K562 (cell line): ENCODE data around the gene KIF24. TPM values are rescaled to one million over a fixed set of nuclear protein-coding genes. Genes with fewer than 3 reads are reported as not detected.

Experiments
- CCNT2 ChIP-seq: IDR thresholded peaks from 2 replicates; pipeline ENCODE4 v1.6.1; 2011; ENCODE audit warnings: borderline replicate concordance, low read depth, mild to moderate bottlenecking, moderate library complexity, mixed read lengths, low read length; ENCODE audit not compliant: insufficient read length; ENCODE audit errors: extremely low read depth
- CREM ChIP-seq: IDR thresholded peaks from 2 replicates; pipeline ENCODE4 v1.6.1; 2014; ENCODE audit warnings: antibody characterized with exemption, low read depth
- EP400 ChIP-seq: fragments of 450-650 bp; IDR thresholded peaks from 2 replicates; pipeline ENCODE4 v1.6.1; 2017; ENCODE audit warnings: antibody characterized with exemption, mild to moderate bottlenecking, moderate library complexity
- GABPB1 ChIP-seq: sonication (generic); formaldehyde crosslinking; IDR thresholded peaks from 2 replicates; pipeline ENCODE4 v1.8.0; 2022; ENCODE audit warnings: mild to moderate bottlenecking, missing genetic modification reagents
- HMGN3 ChIP-seq: IDR thresholded peaks from 2 replicates; pipeline ENCODE4 v1.6.1; 2011; ENCODE audit warnings: borderline replicate concordance, low read depth, mild to moderate bottlenecking, mixed read lengths, low read length; ENCODE audit not compliant: insufficient read length; ENCODE audit errors: extremely low read depth
- JUN ChIP-seq, 2 experiments: sonication (generic) in 1 of 2; formaldehyde crosslinking in 1 of 2; IDR thresholded peaks; 2 replicates each; pipeline versions ENCODE4 v1.6.1 to v1.8.0; 2012 to 2022; ENCODE audit warnings: borderline replicate concordance in 2 of 2, mild to moderate bottlenecking in 2 of 2, improper control_type of control experiment in 1 of 2, low read depth in 1 of 2, low read length in 1 of 2, missing genetic modification reagents in 1 of 2
- JUND ChIP-seq, 2 experiments: IDR thresholded peaks; 2 replicates in 1 of 2; 3 replicates in 1 of 2; pipeline ENCODE4 v1.6.1; 2011; ENCODE audit warnings: borderline replicate concordance in 2 of 2, low read depth in 2 of 2, low read length in 2 of 2, improper control_type of control experiment in 1 of 2, missing biosample characterization in 1 of 2, missing genetic modification characterization in 1 of 2, missing genetic modification reagents in 1 of 2
- PHF8 ChIP-seq: fragments of 200-600 bp; sonication (generic); IDR thresholded peaks from 2 replicates; pipeline ENCODE4 v1.6.1; 2012; ENCODE audit warnings: mixed run types, mild to moderate bottlenecking, inconsistent platforms, low read length, moderate library complexity, borderline replicate concordance
- RB1 ChIP-seq: fragments of 450-650 bp; IDR thresholded peaks from 2 replicates; pipeline ENCODE4 v1.6.1; 2017; ENCODE audit warnings: low read depth, mild to moderate bottlenecking
- SLC30A9 ChIP-seq: fragments of 250-450 bp; sonication (Bioruptor Pico); IDR thresholded peaks from 2 replicates; pipeline ENCODE4 v1.8.0; 2022; ENCODE audit warnings: mild to moderate bottlenecking, moderate library complexity
- SMAD4 ChIP-seq: fragments of 250-450 bp; sonication (Bioruptor Pico); conservative IDR thresholded peaks from 2 replicates; pipeline ENCODE4 v1.8.0; 2021; ENCODE audit warnings: inconsistent platforms, mild to moderate bottlenecking, moderate library complexity
- SRF ChIP-seq, 2 experiments: fragments of 250-450, 450-650 bp in 1 of 2; sonication (Bioruptor Pico) in 1 of 2; sonication (generic) in 1 of 2; formaldehyde crosslinking; IDR thresholded peaks; 2 replicates each; pipeline versions ENCODE4 v1.5.0 to v1.5.1; 2020 to 2022; ENCODE audit warnings: mild to moderate bottlenecking in 1 of 2, missing genetic modification reagents in 1 of 2
- YY1 ChIP-seq, 3 experiments: IDR thresholded peaks; 2 replicates each; pipeline ENCODE4 v1.6.1; 2011; ENCODE audit warnings: low read length in 2 of 3, mild to moderate bottlenecking in 2 of 3, moderate library complexity in 2 of 3, borderline replicate concordance in 1 of 3, control low read depth in 1 of 3, low read depth in 1 of 3; ENCODE audit not compliant: insufficient read depth in 3 of 3, insufficient replicate concordance in 2 of 3, control insufficient read depth in 1 of 3, insufficient read length in 1 of 3; ENCODE audit errors: extremely low read depth in 1 of 3
- ZFX ChIP-seq: sonication (generic); formaldehyde crosslinking; IDR thresholded peaks from 2 replicates; pipeline ENCODE4 v1.8.0; 2022; ENCODE audit warnings: mild to moderate bottlenecking, missing genetic modification reagents, moderate library complexity
- ZNF146 ChIP-seq: IDR thresholded peaks from one replicate; pipeline ENCODE4 v1.6.1; 2018; ENCODE audit warnings: missing compliant biosample characterization; ENCODE audit not compliant: unreplicated experiment
- polyA plus RNA-seq, 8 experiments: library from polyadenylated mRNA; depleted of rRNA in 4 of 8; stranded (reverse) in 5 of 8; unstranded in 3 of 8; fragments of >200 nt; fragmentation: Nextera tagmentation in 2 of 8; fragmentation: Illumina TruSeq in 1 of 8; extraction: Ambion mirVana in 2 of 8; extraction: Trizol in 1 of 8; gene quantifications; 2 replicates each; pipeline versions ENCODE4 v1.2.1 to v1.2.3, GENCODE V29; 2011 to 2014; ENCODE audit warnings: inconsistent platforms in 1 of 8, missing spikeins in 1 of 8
- total RNA-seq, 7 experiments: library from RNA; depleted of rRNA in 6 of 7; stranded (reverse); fragments of >200 nt in 6 of 7; fragmentation: Illumina TruSeq in 2 of 7; extraction: Trizol in 2 of 7; gene quantifications; 2 replicates each; pipeline versions ENCODE4 v1.2.1 to v1.2.3, GENCODE V29; 2011 to 2021; ENCODE audit warnings: low replicate concordance in 1 of 7
- TF ChIP-seq, protein P1 (sequence below): fragments of 450-650 bp; IDR thresholded peaks from 2 replicates; pipeline ENCODE4 v1.6.1; 2018; ENCODE audit not compliant: partially characterized antibody
- TF ChIP-seq, protein P2 (sequence below): sonication (generic); formaldehyde crosslinking; IDR thresholded peaks from 2 replicates; pipeline ENCODE4 v1.8.1; 2023; ENCODE audit warnings: mild to moderate bottlenecking, missing genetic modification reagents

KIF24 gene
- total and polyA plus RNA-seq, 9 of the 15 experiments (the other 6 are each of a cell fraction or from before 2014, with no cell fraction given) = 0.63 to 5.8 (median 4.4) TPM

DNA sequence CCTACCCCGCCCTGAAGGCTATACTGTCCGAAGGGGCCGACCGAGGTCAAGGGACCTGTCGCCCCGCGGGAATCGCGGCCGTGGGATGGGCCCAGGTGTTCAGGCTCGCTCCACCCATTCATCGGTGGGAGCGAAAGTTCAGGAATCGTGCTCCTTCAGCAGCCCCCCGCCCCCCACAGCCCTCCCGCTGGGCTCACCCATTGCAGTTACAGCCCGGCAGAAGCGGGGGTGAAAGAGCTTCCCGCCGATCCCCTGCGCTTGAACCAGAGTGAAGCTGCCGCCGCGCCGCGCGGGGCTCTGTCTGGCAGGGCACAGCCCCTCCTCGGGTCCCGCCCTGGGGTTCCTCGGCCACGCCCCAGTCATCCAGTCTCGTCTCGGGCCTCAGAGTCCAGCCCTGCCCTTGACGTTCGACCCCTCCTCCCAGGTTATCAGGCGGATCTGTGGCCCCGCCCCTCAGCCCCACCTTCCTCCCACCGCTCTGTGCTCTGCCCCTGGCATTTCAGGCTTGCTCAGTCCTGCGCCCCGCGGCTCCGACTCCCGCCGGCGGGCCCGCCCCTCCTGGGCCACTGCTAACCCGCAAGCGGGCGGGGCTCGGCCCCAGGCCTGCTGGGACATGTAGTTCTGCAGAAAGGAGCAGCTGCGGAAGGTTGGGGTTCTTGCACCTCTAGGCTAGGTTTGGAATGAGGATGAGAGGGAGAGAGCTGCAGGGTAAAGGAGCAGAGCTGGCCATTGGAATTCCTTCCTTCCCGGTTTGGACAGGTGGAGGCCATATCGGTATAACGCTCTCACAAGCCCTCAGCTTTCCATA, 47.7 kb upstream of the KIF24 start, which contains the start of gene MYORG (continued):
- TF ChIP-seq EP400 = no peak
- 0 out of 2 replicates have a peak, but pooled peaks have one; percentile 37 for TF ChIP-seq CREM
- TF ChIP-seq GABPB1 (CRISPR knock-in tag) = peak; percentile 46
- TF ChIP-seq JUN (IDR thresholded peaks at IDR 0.05; ENCODE audit: borderline replicate concordance, low read depth, low read length) = 0 out of 2 replicates have a peak, but pooled peaks have one; percentile 6
- no peak for TF ChIP-seq JUN (CRISPR knock-in tag; IDR thresholded peaks at IDR 0.05; ENCODE audit: borderline replicate concordance)
- TF ChIP-seq ZFX (CRISPR knock-in tag) = peak; percentile 41; the same call in 1 of the 2 replicates
- TF ChIP-seq, protein P1, sequence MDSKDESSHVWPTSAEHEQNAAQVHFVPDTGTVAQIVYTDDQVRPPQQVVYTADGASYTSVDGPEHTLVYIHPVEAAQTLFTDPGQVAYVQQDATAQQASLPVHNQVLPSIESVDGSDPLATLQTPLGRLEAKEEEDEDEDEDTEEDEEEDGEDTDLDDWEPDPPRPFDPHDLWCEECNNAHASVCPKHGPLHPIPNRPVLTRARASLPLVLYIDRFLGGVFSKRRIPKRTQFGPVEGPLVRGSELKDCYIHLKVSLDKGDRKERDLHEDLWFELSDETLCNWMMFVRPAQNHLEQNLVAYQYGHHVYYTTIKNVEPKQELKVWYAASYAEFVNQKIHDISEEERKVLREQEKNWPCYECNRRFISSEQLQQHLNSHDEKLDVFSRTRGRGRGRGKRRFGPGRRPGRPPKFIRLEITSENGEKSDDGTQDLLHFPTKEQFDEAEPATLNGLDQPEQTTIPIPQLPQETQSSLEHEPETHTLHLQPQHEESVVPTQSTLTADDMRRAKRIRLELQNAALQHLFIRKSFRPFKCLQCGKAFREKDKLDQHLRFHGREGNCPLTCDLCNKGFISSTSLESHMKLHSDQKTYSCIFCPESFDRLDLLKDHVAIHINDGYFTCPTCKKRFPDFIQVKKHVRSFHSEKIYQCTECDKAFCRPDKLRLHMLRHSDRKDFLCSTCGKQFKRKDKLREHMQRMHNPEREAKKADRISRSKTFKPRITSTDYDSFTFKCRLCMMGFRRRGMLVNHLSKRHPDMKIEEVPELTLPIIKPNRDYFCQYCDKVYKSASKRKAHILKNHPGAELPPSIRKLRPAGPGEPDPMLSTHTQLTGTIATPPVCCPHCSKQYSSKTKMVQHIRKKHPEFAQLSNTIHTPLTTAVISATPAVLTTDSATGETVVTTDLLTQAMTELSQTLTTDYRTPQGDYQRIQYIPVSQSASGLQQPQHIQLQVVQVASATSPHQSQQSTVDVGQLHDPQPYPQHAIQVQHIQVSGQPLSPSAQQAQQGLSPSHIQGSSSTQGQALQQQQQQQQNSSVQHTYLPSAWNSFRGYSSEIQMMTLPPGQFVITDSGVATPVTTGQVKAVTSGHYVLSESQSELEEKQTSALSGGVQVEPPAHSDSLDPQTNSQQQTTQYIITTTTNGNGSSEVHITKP = peak; percentile 79
- peak; percentile 14; the same call in 1 of the 2 replicates for TF ChIP-seq PHF8
- peak; percentile 41; the same call in 1 of the 2 replicates for TF ChIP-seq RB1
- peak; percentile 92 for TF ChIP-seq HMGN3
- 0 out of 2 replicates have a peak, but pooled peaks have one; percentile 2 for TF ChIP-seq JUND (IDR thresholded peaks at IDR 0.05; ENCODE audit: borderline replicate concordance, low read depth, low read length)
- no peak; the same call in 2 of the 3 replicates for TF ChIP-seq JUND (tag; IDR thresholded peaks at IDR 0.05; ENCODE audit: borderline replicate concordance, low read depth, low read length)
- peak; percentile 17; the same call in 1 of the 2 replicates for TF ChIP-seq SMAD4
- TF ChIP-seq, protein P2, sequence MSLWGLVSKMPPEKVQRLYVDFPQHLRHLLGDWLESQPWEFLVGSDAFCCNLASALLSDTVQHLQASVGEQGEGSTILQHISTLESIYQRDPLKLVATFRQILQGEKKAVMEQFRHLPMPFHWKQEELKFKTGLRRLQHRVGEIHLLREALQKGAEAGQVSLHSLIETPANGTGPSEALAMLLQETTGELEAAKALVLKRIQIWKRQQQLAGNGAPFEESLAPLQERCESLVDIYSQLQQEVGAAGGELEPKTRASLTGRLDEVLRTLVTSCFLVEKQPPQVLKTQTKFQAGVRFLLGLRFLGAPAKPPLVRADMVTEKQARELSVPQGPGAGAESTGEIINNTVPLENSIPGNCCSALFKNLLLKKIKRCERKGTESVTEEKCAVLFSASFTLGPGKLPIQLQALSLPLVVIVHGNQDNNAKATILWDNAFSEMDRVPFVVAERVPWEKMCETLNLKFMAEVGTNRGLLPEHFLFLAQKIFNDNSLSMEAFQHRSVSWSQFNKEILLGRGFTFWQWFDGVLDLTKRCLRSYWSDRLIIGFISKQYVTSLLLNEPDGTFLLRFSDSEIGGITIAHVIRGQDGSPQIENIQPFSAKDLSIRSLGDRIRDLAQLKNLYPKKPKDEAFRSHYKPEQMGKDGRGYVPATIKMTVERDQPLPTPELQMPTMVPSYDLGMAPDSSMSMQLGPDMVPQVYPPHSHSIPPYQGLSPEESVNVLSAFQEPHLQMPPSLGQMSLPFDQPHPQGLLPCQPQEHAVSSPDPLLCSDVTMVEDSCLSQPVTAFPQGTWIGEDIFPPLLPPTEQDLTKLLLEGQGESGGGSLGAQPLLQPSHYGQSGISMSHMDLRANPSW (CRISPR knock-in tag) = no peak
- TF ChIP-seq SLC30A9 (CRISPR knock-in tag) = no peak
- TF ChIP-seq SRF (CRISPR knock-in tag; IDR thresholded peaks at IDR 0.05) = peak in 1 of 2 experiments; percentile 58; a peak in 1 of 4 replicates
- TF ChIP-seq ZNF146 = no peak
- TF ChIP-seq CCNT2 = peak; percentile 45
- TF ChIP-seq YY1 (IDR thresholded peaks at IDR 0.05; ENCODE audit: borderline replicate concordance in 1 of 3, control insufficient read depth in 1 of 3, extremely low read depth in 1 of 3, insufficient read depth in 3 of 3, insufficient read length in 1 of 3, insufficient replicate concordance in 2 of 3, low read depth in 1 of 3, low read length in 2 of 3) = peak in 1 of 3 experiments; percentile 43
